SK-N-SH (cell line): ENCODE data around the gene ZNF217. TPM values are rescaled to one million over a fixed set of nuclear protein-coding genes. Genes with fewer than 3 reads are reported as not detected.

Source experiments
- CTCF ChIA-PET: fragments of 300-600, 350-600 bp; formaldehyde crosslinking; extraction: SDS; loops from one replicate; lab custom pipeline; 2021; lab: Yijun Ruan, JAX
- POLR2A ChIA-PET: fragments of 350-600 bp; sonication (Branson Sonifier 250); formaldehyde crosslinking; extraction: SDS; loops from one replicate; lab custom pipeline; 2020; ENCODE audit warnings: antibody characterized with exemption, inconsistent platforms; lab: Yijun Ruan, JAX
- DNase-seq: peaks from one replicate; pipeline ENCODE4 v3.0.0; 2012
- H2AFZ ChIP-seq: fragments of 200-600 bp; sonication (generic); 2 replicates; pipeline ENCODE4 v1.8.1; 2016; ENCODE audit warnings: antibody characterized with exemption, mild to moderate bottlenecking, low read depth
- H3F3A ChIP-seq: fragments of 200-600 bp; sonication (generic); replicated peaks from 2 replicates; pipeline ENCODE3; 2016; ENCODE audit warnings: antibody characterized with exemption, mild to moderate bottlenecking; ENCODE audit not compliant: insufficient read depth
- H3K27ac ChIP-seq, 2 experiments: fragments of 200-500 bp in 1 of 2; fragments of 200-600 bp in 1 of 2; sonication (Bioruptor generic) in 1 of 2; sonication (generic), shearing (Covaris generic) in 1 of 2; 2 replicates each; pipeline versions ENCODE4 v1.5.1 to v1.6.1; 2014 to 2016; ENCODE audit warnings: low read depth in 2 of 2, inconsistent platforms in 1 of 2, low read length in 1 of 2, mild to moderate bottlenecking in 1 of 2, mixed read lengths in 1 of 2
- H3K27me3 ChIP-seq: fragments of 200-600 bp; sonication (generic), shearing (Covaris generic); 2 replicates; pipeline ENCODE4 v1.6.1; 2016; ENCODE audit warnings: mixed run types; ENCODE audit not compliant: insufficient read depth
- H3K36me3 ChIP-seq, 2 experiments: fragments of 200-500 bp in 1 of 2; fragments of 200-600 bp in 1 of 2; sonication (Bioruptor generic) in 1 of 2; sonication (generic) in 1 of 2; replicated peaks in 1 of 2; 2 replicates each; pipeline versions ENCODE3 to v1.5.1; 2014 to 2016; ENCODE audit warnings: low read length in 1 of 2, mild to moderate bottlenecking in 1 of 2; ENCODE audit not compliant: insufficient read depth in 2 of 2, control insufficient read depth in 1 of 2
- H3K4me1 ChIP-seq, 2 experiments: fragments of 200-500 bp in 1 of 2; fragments of 200-600 bp in 1 of 2; sonication (Bioruptor generic) in 1 of 2; sonication (generic), shearing (Covaris generic) in 1 of 2; 2 replicates each; pipeline versions ENCODE4 v1.5.1 to v1.6.1; 2014 to 2016; ENCODE audit warnings: low read depth in 1 of 2, low read length in 1 of 2, mixed run types in 1 of 2; ENCODE audit not compliant: insufficient read depth in 2 of 2, control insufficient read depth in 1 of 2
- H3K4me2 ChIP-seq: fragments of 200-600 bp; sonication (generic), shearing (Covaris generic); 2 replicates; pipeline ENCODE4 v1.6.1; 2017; ENCODE audit warnings: mixed run types
- H3K4me3 ChIP-seq, 2 experiments: fragments of 200-500 bp in 1 of 2; fragments of 200-600 bp in 1 of 2; sonication (Bioruptor generic) in 1 of 2; sonication (generic), shearing (Covaris generic) in 1 of 2; 2 replicates each; pipeline versions ENCODE4 v1.5.1 to v1.8.1; 2014 to 2016; ENCODE audit warnings: low read depth in 2 of 2, inconsistent platforms in 1 of 2, low read length in 1 of 2, mild to moderate bottlenecking in 1 of 2, mixed read lengths in 1 of 2, moderate library complexity in 1 of 2
- H3K79me2 ChIP-seq: fragments of 200-600 bp; sonication (generic); 2 replicates; pipeline ENCODE4 v1.8.1; 2017; ENCODE audit warnings: mild to moderate bottlenecking; ENCODE audit not compliant: insufficient read depth
- H3K9ac ChIP-seq: fragments of 200-600 bp; sonication (generic); 2 replicates; pipeline ENCODE4 v1.6.1; 2017; ENCODE audit warnings: mixed run types
- H3K9me2 ChIP-seq: fragments of 200-600 bp; sonication (generic); 2 replicates; pipeline ENCODE4 v1.6.1; 2017; ENCODE audit warnings: mixed run types
- H3K9me3 ChIP-seq: fragments of 200-600 bp; sonication (generic); 2 replicates; pipeline ENCODE4 v1.6.1; 2017; ENCODE audit warnings: mixed run types, mild to moderate bottlenecking, moderate library complexity
- H4K20me1 ChIP-seq: fragments of 200-600 bp; sonication (generic); 2 replicates; pipeline ENCODE4 v1.6.1; 2017; ENCODE audit warnings: mild to moderate bottlenecking, mixed run types; ENCODE audit not compliant: insufficient read depth
- ELF1 ChIP-seq: IDR thresholded peaks from 2 replicates; pipeline ENCODE4 v1.4.0; 2012
- EP300 ChIP-seq, 2 experiments: IDR thresholded peaks; 2 replicates each; pipeline versions ENCODE4 v1.4.0 to v1.6.1; 2012; ENCODE audit warnings: borderline replicate concordance in 1 of 2, low read depth in 1 of 2, low read length in 1 of 2
- EZH2phosphoT487 ChIP-seq: fragments of 200-600 bp; sonication (generic); IDR thresholded peaks from 2 replicates; pipeline ENCODE4 v1.6.1; 2017; ENCODE audit warnings: low read depth, mixed run types, mild to moderate bottlenecking, antibody characterized with exemption, moderate library complexity, borderline replicate concordance
- GABPA ChIP-seq: IDR thresholded peaks from 2 replicates; pipeline ENCODE4 v1.4.0; 2012; ENCODE audit warnings: low read depth, mild to moderate bottlenecking
- GATA2 ChIP-seq: sonication (generic); formaldehyde crosslinking; IDR thresholded peaks from 2 replicates; pipeline ENCODE4 v1.5.0; 2020; ENCODE audit warnings: mild to moderate bottlenecking, missing genetic modification reagents
- MEF2A ChIP-seq: IDR thresholded peaks from 2 replicates; pipeline ENCODE4 v1.4.0; 2012; ENCODE audit warnings: low read depth, borderline replicate concordance
- MXI1 ChIP-seq: IDR thresholded peaks from 2 replicates; pipeline ENCODE4 v1.6.1; 2012; ENCODE audit warnings: mild to moderate bottlenecking, low read depth, low read length, improper control_type of control experiment
- NFIC ChIP-seq: IDR thresholded peaks from 2 replicates; pipeline ENCODE4 v1.4.0; 2012; ENCODE audit warnings: borderline replicate concordance
- NRF1 ChIP-seq: IDR thresholded peaks from 2 replicates; pipeline ENCODE4 v1.6.1; 2012; ENCODE audit warnings: low read depth, mild to moderate bottlenecking, low read length
- RAD21 ChIP-seq: IDR thresholded peaks from 2 replicates; pipeline ENCODE4 v1.6.1; 2012; ENCODE audit warnings: mild to moderate bottlenecking, low read length
- RCOR1 ChIP-seq: fragments of 150-350 bp; IDR thresholded peaks from 2 replicates; pipeline ENCODE4 v1.6.1; 2017; ENCODE audit warnings: antibody characterized with exemption, low read length
- RFX5 ChIP-seq: IDR thresholded peaks from 2 replicates; pipeline ENCODE4 v1.6.1; 2012; ENCODE audit warnings: mild to moderate bottlenecking, improper control_type of control experiment, low read length
- RXRA ChIP-seq: IDR thresholded peaks from 2 replicates; pipeline ENCODE4 v1.4.0; 2012; ENCODE audit warnings: low read depth, mild to moderate bottlenecking, borderline replicate concordance
- SIN3A ChIP-seq: IDR thresholded peaks from 2 replicates; pipeline ENCODE4 v1.6.1; 2012; ENCODE audit warnings: low read depth, mild to moderate bottlenecking, low read length, moderate library complexity, borderline replicate concordance
- SMC3 ChIP-seq: IDR thresholded peaks from 2 replicates; pipeline ENCODE4 v1.6.1; 2012; ENCODE audit warnings: low read depth, low read length, improper control_type of control experiment
- WGBS: methylation state at CpG from one replicate; pipeline ENCODE4 v1.1.6; 2017; ENCODE audit warnings: low lambda C conversion rate; 5-methylcytosine and 5-hydroxymethylcytosine counted together
- polyA plus RNA-seq, 3 experiments: library from polyadenylated mRNA; depleted of rRNA; stranded (reverse); fragments of >200 nt; gene quantifications; 2 replicates each; pipeline ENCODE4 v1.2.3, GENCODE V29; 2012
- TF ChIP-seq, protein P1 (sequence below): fragments of 150-350 bp; IDR thresholded peaks from 2 replicates; pipeline ENCODE4 v1.6.1; 2017; ENCODE audit warnings: antibody characterized with exemption, low read length, low read depth, borderline replicate concordance
- TF ChIP-seq, protein P2 (sequence below): IDR thresholded peaks from 2 replicates; pipeline ENCODE4 v1.4.0; 2012; ENCODE audit warnings: low read depth, borderline replicate concordance
- TF ChIP-seq, protein P3 (sequence below): IDR thresholded peaks from 2 replicates; pipeline ENCODE4 v1.4.0; 2012; ENCODE audit warnings: low read depth, borderline replicate concordance
- TF ChIP-seq, protein P4 (sequence below): IDR thresholded peaks from 2 replicates; pipeline ENCODE4 v1.6.1; 2012; ENCODE audit warnings: mild to moderate bottlenecking, low read depth, low read length, moderate library complexity
- TF ChIP-seq, protein P5 (sequence below): fragments of 200-600 bp; sonication (generic); IDR thresholded peaks from 2 replicates; pipeline ENCODE4 v1.6.1; 2017; ENCODE audit warnings: antibody characterized with exemption, mild to moderate bottlenecking, moderate library complexity

ZNF217 gene
- polyA plus RNA-seq, 1 of the 3 experiments (the other 2 are of a cell fraction), result 6.9 TPM

DNA sequence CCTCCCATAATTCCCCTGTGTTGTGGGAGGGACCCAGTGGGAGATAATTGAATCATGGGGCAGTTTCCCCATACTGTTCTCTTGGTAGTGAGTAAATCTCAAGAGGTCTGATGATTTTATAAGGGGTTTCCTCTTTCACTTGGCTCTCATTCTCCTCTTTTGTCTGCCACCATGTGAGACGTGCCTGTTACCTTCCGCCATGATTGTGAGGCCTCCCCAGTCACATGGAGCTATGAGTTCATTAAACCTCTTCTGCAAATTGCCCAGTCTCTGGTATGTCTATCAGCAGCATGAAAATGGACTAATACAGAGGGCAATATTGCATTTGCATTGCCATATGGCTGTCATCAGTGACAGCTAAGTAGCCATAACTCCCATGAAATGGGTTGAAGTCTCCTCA, 63.2 kb downstream of the ZNF217 start:
- no peaks in the 10 kb centered on the region for H3K79me2 ChIP-seq
- H3K9me2 ChIP-seq, result no peaks in the 10 kb centered on the region
- no peak for DNase-seq
- WGBS, result 66% methylated on average over 2 of the region's 2 CpGs
- no peaks in the 10 kb centered on the region for H3K9me3 ChIP-seq
- no peaks in the 10 kb centered on the region for H3K27me3 ChIP-seq
- no peak overlapping the region for H3K4me2 ChIP-seq
- H4K20me1 ChIP-seq, result no peaks in the 10 kb centered on the region
- POLR2A ChIA-PET, result no interaction called here
- peaks cover 0 to 4% of the 10 kb centered on the region in 2 experiments; a peak in 1 of 4 replicates for H3K4me1 ChIP-seq
- TF ChIP-seq EP300 (IDR thresholded peaks at IDR 0.05; ENCODE audit: borderline replicate concordance in 1 of 2, low read depth in 1 of 2, low read length in 1 of 2) (no peak), RCOR1 (no peak), NRF1 (no peak), GABPA (no peak), RAD21 (no peak), MEF2A (no peak), ELF1 (no peak), MXI1 (no peak), SMC3 (no peak), RFX5 (no peak)
- TF ChIP-seq, protein P1, sequence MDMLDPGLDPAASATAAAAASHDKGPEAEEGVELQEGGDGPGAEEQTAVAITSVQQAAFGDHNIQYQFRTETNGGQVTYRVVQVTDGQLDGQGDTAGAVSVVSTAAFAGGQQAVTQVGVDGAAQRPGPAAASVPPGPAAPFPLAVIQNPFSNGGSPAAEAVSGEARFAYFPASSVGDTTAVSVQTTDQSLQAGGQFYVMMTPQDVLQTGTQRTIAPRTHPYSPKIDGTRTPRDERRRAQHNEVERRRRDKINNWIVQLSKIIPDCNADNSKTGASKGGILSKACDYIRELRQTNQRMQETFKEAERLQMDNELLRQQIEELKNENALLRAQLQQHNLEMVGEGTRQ, result no peak
- TF ChIP-seq, protein P2, sequence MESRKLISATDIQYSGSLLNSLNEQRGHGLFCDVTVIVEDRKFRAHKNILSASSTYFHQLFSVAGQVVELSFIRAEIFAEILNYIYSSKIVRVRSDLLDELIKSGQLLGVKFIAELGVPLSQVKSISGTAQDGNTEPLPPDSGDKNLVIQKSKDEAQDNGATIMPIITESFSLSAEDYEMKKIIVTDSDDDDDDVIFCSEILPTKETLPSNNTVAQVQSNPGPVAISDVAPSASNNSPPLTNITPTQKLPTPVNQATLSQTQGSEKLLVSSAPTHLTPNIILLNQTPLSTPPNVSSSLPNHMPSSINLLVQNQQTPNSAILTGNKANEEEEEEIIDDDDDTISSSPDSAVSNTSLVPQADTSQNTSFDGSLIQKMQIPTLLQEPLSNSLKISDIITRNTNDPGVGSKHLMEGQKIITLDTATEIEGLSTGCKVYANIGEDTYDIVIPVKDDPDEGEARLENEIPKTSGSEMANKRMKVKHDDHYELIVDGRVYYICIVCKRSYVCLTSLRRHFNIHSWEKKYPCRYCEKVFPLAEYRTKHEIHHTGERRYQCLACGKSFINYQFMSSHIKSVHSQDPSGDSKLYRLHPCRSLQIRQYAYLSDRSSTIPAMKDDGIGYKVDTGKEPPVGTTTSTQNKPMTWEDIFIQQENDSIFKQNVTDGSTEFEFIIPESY, result no peak
- TF ChIP-seq, protein P3, sequence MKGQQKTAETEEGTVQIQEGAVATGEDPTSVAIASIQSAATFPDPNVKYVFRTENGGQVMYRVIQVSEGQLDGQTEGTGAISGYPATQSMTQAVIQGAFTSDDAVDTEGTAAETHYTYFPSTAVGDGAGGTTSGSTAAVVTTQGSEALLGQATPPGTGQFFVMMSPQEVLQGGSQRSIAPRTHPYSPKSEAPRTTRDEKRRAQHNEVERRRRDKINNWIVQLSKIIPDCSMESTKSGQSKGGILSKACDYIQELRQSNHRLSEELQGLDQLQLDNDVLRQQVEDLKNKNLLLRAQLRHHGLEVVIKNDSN, result no peak
- H3K27ac ChIP-seq, result no peak overlapping the region
- H2AFZ ChIP-seq, result no peak overlapping the region
- CTCF ChIA-PET, result interaction anchor here (0.9 kb wide), 1 partner anchor 1402 kb away, joined by 3 read pairs; no protein-coding TSS in a partner anchor
- H3K36me3 ChIP-seq, result no peaks in the 10 kb centered on the region
- no peaks in the 10 kb centered on the region for H3F3A ChIP-seq
- no peak overlapping the region for H3K9ac ChIP-seq
- no peak overlapping the region for H3K4me3 ChIP-seq

DNA sequence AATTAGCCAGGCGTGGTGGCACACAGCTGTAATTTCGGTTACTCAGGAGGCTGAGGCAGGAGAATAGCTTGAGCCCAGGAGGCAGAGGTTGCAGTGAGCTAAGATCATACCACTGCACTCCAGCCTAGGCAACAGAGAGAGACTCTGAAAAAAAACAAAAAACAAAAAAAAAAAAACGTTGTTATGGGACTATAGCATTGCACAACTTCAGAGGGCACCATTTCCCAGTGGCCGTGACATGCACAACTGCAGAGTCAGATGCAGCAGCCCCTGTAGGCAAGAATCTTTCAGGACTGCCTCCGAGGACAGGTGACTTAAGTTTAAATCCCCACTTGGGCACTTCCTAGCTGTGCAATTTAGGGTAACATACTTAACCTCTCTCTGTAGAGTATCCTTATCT, 64.0 kb downstream of the ZNF217 start:
- H3K27ac ChIP-seq, result no peak overlapping the region
- no peak overlapping the region for H3K4me3 ChIP-seq
- peaks cover 0 to 4% of the 10 kb centered on the region in 2 experiments; a peak in 1 of 4 replicates for H3K4me1 ChIP-seq
- H3K9me2 ChIP-seq, result no peaks in the 10 kb centered on the region
- no peaks in the 10 kb centered on the region for H3K79me2 ChIP-seq
- H3K4me2 ChIP-seq, result no peak overlapping the region
- H3K36me3 ChIP-seq, result no peaks in the 10 kb centered on the region
- H4K20me1 ChIP-seq, result no peaks in the 10 kb centered on the region
- H2AFZ ChIP-seq, result no peak overlapping the region
- H3K9me3 ChIP-seq, result no peaks in the 10 kb centered on the region
- no peak for DNase-seq
- H3K9ac ChIP-seq, result no peak overlapping the region
- CTCF ChIA-PET, result no interaction called here
- WGBS, result 62% methylated on average over 5 of the region's 5 CpGs
- POLR2A ChIA-PET, result no interaction called here
- no peaks in the 10 kb centered on the region for H3K27me3 ChIP-seq
- H3F3A ChIP-seq, result no peaks in the 10 kb centered on the region
- TF ChIP-seq, protein P4, sequence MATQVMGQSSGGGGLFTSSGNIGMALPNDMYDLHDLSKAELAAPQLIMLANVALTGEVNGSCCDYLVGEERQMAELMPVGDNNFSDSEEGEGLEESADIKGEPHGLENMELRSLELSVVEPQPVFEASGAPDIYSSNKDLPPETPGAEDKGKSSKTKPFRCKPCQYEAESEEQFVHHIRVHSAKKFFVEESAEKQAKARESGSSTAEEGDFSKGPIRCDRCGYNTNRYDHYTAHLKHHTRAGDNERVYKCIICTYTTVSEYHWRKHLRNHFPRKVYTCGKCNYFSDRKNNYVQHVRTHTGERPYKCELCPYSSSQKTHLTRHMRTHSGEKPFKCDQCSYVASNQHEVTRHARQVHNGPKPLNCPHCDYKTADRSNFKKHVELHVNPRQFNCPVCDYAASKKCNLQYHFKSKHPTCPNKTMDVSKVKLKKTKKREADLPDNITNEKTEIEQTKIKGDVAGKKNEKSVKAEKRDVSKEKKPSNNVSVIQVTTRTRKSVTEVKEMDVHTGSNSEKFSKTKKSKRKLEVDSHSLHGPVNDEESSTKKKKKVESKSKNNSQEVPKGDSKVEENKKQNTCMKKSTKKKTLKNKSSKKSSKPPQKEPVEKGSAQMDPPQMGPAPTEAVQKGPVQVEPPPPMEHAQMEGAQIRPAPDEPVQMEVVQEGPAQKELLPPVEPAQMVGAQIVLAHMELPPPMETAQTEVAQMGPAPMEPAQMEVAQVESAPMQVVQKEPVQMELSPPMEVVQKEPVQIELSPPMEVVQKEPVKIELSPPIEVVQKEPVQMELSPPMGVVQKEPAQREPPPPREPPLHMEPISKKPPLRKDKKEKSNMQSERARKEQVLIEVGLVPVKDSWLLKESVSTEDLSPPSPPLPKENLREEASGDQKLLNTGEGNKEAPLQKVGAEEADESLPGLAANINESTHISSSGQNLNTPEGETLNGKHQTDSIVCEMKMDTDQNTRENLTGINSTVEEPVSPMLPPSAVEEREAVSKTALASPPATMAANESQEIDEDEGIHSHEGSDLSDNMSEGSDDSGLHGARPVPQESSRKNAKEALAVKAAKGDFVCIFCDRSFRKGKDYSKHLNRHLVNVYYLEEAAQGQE, result no peak
- TF ChIP-seq, protein P5, sequence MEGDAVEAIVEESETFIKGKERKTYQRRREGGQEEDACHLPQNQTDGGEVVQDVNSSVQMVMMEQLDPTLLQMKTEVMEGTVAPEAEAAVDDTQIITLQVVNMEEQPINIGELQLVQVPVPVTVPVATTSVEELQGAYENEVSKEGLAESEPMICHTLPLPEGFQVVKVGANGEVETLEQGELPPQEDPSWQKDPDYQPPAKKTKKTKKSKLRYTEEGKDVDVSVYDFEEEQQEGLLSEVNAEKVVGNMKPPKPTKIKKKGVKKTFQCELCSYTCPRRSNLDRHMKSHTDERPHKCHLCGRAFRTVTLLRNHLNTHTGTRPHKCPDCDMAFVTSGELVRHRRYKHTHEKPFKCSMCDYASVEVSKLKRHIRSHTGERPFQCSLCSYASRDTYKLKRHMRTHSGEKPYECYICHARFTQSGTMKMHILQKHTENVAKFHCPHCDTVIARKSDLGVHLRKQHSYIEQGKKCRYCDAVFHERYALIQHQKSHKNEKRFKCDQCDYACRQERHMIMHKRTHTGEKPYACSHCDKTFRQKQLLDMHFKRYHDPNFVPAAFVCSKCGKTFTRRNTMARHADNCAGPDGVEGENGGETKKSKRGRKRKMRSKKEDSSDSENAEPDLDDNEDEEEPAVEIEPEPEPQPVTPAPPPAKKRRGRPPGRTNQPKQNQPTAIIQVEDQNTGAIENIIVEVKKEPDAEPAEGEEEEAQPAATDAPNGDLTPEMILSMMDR, result no peak
- no peak for TF ChIP-seq NFIC
- no peak for TF ChIP-seq SIN3A
- TF ChIP-seq EP300 (IDR thresholded peaks at IDR 0.05; ENCODE audit: borderline replicate concordance in 1 of 2, low read depth in 1 of 2, low read length in 1 of 2), result no peak
- TF ChIP-seq RCOR1, result no peak
- no peak for TF ChIP-seq RXRA
- no peak for TF ChIP-seq EZH2phosphoT487
- TF ChIP-seq GATA2 (CRISPR knock-in tag), result no peak
- no peak for TF ChIP-seq GABPA
